DND-41 (cell line): ENCODE measurements around the gene SND1.

Experiments
- ATAC-seq: fragments of 200-7000 bp; cut with Tn5 transposase; 3 replicates; pipeline ENCODE4 v1.9.1; 2021; ENCODE audit warnings: low read depth; ENCODE audit not compliant: insufficient read depth
- DNase-seq: peaks from one replicate; pipeline ENCODE4 v3.0.0-alpha.2; 2020
- H2AFZ ChIP-seq: 2 replicates; pipeline ENCODE4 v1.6.0; 2012; ENCODE audit warnings: low read depth, low read length
- H3K27ac ChIP-seq: 2 replicates; pipeline ENCODE4 v1.5.1; 2012; ENCODE audit warnings: low read length, inconsistent platforms
- H3K27me3 ChIP-seq: fragments of 200-600 bp; sonication (generic); 2 replicates; pipeline ENCODE4 v1.6.0; 2012; ENCODE audit warnings: low read length, mild to moderate bottlenecking, inconsistent platforms; ENCODE audit not compliant: insufficient read depth, poor library complexity
- H3K36me3 ChIP-seq: 2 replicates; pipeline ENCODE4 v1.5.1; 2012; ENCODE audit warnings: low read length, inconsistent platforms; ENCODE audit not compliant: insufficient read depth
- H3K4me1 ChIP-seq: 2 replicates; pipeline ENCODE4 v1.5.1; 2012; ENCODE audit warnings: mild to moderate bottlenecking, low read length; ENCODE audit not compliant: insufficient read depth
- H3K4me2 ChIP-seq: 2 replicates; pipeline ENCODE4 v1.6.0; 2012; ENCODE audit warnings: mild to moderate bottlenecking, moderate library complexity, low read length, inconsistent platforms; ENCODE audit not compliant: insufficient read depth
- H3K4me3 ChIP-seq, 2 experiments: fragments of 200-600 bp in 1 of 2; shearing (Covaris generic) in 1 of 2; 2 replicates each; pipeline ENCODE4 v1.5.1; 2012 to 2016; ENCODE audit warnings: inconsistent platforms in 2 of 2, low read length in 2 of 2, mild to moderate bottlenecking in 2 of 2, low read depth in 1 of 2, moderate library complexity in 1 of 2
- H3K79me2 ChIP-seq: 2 replicates; pipeline ENCODE4 v1.6.0; 2012; ENCODE audit warnings: low read length, inconsistent platforms; ENCODE audit not compliant: insufficient read depth
- H3K9ac ChIP-seq: 2 replicates; pipeline ENCODE4 v1.6.0; 2012; ENCODE audit warnings: low read depth, mild to moderate bottlenecking, inconsistent platforms, low read length, moderate library complexity
- H3K9me3 ChIP-seq: 2 replicates; pipeline ENCODE4 v1.5.1; 2012; ENCODE audit warnings: low read length, moderate library complexity, mild to moderate bottlenecking, inconsistent platforms; ENCODE audit not compliant: insufficient read depth, severe bottlenecking
- H4K20me1 ChIP-seq: 2 replicates; pipeline ENCODE4 v1.6.0; 2012; ENCODE audit warnings: low read length; ENCODE audit not compliant: insufficient read depth
- EZH2 ChIP-seq: IDR thresholded peaks from 3 replicates; pipeline ENCODE4 v1.6.1; 2012; ENCODE audit warnings: borderline replicate concordance, low read depth, mild to moderate bottlenecking, moderate library complexity, low read length, inconsistent platforms; ENCODE audit not compliant: severe bottlenecking
- TF ChIP-seq, protein P1 (sequence below): IDR thresholded peaks from 2 replicates; pipeline ENCODE4 v1.5.1; 2012; ENCODE audit warnings: borderline replicate concordance, low read length, moderate library complexity, mild to moderate bottlenecking; ENCODE audit not compliant: poor library complexity, severe bottlenecking; ENCODE audit errors: extremely low read depth

SND1 gene

DNA sequence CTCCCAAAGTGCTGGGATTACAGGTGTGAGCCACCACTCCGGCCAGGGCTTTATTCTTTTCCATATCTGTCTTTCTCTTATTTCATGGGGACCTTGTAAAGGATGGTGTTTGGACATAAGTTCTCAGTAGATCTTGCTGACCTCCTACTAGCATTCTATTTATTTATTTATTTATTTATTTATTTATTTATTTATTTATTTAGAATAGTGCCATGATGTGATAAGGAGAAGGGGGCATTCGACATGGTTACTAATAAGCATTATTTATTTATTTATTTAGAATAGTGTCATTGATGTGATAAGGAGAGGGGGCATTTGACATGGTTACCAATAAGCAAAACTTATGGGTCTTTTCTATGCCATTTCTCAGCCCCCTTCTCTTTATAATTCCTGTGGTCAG lies 202.4 kb downstream of the SND1 start:
- H3K4me2 ChIP-seq = no peak overlapping the region

DNA sequence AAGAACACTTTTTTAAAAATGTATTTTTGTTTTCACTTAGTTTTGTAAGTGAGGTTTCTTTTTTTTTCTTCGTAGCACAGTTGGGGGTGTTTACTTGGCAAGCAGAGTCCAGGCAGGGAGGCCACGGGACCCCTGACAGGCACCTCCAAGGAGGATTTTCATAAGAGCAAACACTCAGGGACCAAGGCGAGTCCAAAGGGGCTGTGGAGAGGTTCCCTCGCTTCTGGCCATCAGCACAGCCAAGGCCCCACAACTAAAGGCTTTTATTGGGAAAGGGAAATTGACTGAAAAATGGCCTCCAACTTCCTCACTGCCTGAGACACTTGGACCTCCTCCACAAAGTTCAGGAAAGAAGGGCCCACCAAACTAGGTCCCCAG lies 205.5 kb downstream of the SND1 start:
- Histone ChIP-seq H3K9me3 (no peaks in the 10 kb centered on the region), H3K36me3 (no peaks in the 10 kb centered on the region; the same call in 1 of the 2 replicates), H3K27me3 (no peaks in the 10 kb centered on the region), H3K79me2 (no peaks in the 10 kb centered on the region), H3K27ac (peak overlapping the region; percentile 41; the same call in 1 of the 2 replicates), H2AFZ (no peak overlapping the region), H3K9ac (no peak overlapping the region), H3K4me2 (peak overlapping the region; percentile 57), H3K4me1 (peaks cover 37% of the 10 kb centered on the region), H3K4me3 (peak overlapping the region in 1 of 2 experiments; percentile 29; a peak in 1 of 4 replicates), H4K20me1 (peaks cover 84% of the 10 kb centered on the region)
- no peak for TF ChIP-seq EZH2
- TF ChIP-seq, protein P1, sequence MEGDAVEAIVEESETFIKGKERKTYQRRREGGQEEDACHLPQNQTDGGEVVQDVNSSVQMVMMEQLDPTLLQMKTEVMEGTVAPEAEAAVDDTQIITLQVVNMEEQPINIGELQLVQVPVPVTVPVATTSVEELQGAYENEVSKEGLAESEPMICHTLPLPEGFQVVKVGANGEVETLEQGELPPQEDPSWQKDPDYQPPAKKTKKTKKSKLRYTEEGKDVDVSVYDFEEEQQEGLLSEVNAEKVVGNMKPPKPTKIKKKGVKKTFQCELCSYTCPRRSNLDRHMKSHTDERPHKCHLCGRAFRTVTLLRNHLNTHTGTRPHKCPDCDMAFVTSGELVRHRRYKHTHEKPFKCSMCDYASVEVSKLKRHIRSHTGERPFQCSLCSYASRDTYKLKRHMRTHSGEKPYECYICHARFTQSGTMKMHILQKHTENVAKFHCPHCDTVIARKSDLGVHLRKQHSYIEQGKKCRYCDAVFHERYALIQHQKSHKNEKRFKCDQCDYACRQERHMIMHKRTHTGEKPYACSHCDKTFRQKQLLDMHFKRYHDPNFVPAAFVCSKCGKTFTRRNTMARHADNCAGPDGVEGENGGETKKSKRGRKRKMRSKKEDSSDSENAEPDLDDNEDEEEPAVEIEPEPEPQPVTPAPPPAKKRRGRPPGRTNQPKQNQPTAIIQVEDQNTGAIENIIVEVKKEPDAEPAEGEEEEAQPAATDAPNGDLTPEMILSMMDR = no peak
- ATAC-seq = no peak
- DNase-seq = no peak

More for the DNA sequence above, 202.4 kb downstream of the SND1 start:
- H4K20me1 ChIP-seq = peaks cover 73% of the 10 kb centered on the region
- H3K9ac ChIP-seq = no peak overlapping the region
- H3K79me2 ChIP-seq = no peaks in the 10 kb centered on the region
- H3K4me3 ChIP-seq = no peak overlapping the region
- ATAC-seq (no peak), DNase-seq (no peak)
- peaks cover 33% of the 10 kb centered on the region for H3K4me1 ChIP-seq
- TF ChIP-seq EZH2 = no peak
- TF ChIP-seq, protein P1 = no peak
- no peaks in the 10 kb centered on the region for H3K27me3 ChIP-seq
- peaks cover 14% of the 10 kb centered on the region; the same call in 1 of the 2 replicates for H3K36me3 ChIP-seq
- H3K27ac ChIP-seq = no peak overlapping the region
- no peak overlapping the region for H2AFZ ChIP-seq
- H3K9me3 ChIP-seq = no peaks in the 10 kb centered on the region

DNA sequence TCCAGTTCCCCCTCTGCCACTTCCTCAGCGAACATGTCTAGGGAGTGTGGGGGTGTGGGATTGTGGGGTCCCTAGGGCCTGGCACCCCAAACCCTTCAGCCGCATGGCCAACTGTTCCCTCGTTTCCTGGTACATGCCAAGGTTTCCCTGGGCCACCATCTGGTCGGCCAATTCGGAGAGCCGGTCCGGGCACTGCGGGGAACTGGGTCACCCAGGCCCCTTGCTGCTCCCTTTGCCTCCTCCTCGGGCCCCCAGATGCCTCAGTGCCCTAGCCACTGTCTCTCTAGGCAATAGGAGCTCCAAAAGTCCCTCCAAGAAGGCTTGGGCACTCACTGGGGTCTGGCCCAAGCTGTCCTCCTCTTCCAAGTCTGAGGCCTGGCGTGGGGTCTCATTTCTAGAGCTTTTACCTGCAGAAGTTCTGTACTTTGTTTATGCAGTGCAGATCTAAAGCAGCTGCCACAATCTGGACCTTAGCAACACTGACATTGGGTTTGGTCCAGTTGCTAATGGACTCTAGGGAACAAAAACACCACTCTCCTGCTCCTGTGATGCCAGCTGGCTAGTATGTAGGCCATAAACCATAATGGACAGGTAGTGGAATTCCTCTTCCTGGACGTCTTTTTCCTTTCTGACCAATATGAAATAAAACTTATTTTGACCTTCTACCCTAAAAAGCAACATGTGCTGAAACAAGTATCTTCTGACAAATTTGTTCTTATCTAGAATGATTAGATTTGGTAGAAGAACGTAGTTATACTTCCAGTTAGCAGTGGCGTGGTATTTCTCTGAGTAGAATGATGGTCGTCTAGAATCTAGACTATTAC lies 206.3 kb downstream of the SND1 start:
- Histone ChIP-seq H3K27ac (no peak overlapping the region), H3K9ac (no peak overlapping the region), H4K20me1 (peaks cover 78% of the 10 kb centered on the region), H3K4me2 (peak overlapping the region; percentile 57; the same call in 1 of the 2 replicates), H2AFZ (no peak overlapping the region), H3K4me1 (peaks cover 37% of the 10 kb centered on the region), H3K79me2 (no peaks in the 10 kb centered on the region), H3K4me3 (no peak overlapping the region), H3K36me3 (no peaks in the 10 kb centered on the region; the same call in 1 of the 2 replicates), H3K9me3 (no peaks in the 10 kb centered on the region), H3K27me3 (no peaks in the 10 kb centered on the region)
- TF ChIP-seq, protein P1 = no peak
- no peak for TF ChIP-seq EZH2
- DNase-seq (no peak), ATAC-seq (no peak)
